ENCODE measurements around the gene MDN1.
"Not testable (repeated sequence)": the region's sequence is repeated elsewhere in the genome, so short reads cannot be mapped to it uniquely, and the experiment has no call there.

Gene MDN1

DNA sequence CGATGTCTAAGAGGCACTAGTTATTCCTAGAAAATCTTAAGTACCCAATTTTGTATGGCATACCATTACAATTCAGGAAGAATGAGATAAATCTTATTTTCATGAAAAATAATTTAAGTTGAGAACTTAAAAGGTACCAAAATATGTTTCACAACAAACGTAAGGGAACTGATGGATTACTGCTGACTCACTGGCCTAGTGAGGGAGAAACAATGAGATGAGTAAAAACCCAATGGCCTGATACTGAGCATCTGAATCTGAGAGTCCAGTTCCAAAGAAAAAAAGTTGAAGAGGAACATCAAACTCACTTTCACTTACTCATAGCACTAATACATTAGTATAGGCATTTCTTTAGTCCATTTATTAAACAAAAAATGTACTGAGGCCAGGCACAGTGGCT is 56.0 kb downstream of the MDN1 start:
- DNase-seq (ENCODE audit: low read depth) = no peak

DNA sequence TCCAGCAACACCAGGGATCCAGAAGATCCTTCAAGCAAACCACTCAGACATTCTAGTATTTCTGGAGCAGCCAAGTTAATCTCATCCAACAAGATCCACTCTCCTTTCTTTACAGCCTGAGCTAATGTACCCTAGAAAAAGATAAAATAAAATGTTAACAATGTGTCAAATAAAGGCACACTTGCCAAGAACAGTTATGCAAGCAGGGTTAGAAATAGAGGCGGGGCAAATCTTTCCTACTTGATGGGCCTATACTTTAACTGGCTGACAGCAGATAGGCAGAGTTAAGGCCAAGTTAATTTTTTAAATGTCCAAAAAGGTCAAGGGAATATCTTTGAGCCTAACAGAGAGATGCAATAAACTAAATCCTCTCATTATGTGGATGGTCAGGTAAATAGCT is 60.8 kb downstream of the MDN1 start:
- DNase-seq (ENCODE audit: low read depth) = no peak

DNA sequence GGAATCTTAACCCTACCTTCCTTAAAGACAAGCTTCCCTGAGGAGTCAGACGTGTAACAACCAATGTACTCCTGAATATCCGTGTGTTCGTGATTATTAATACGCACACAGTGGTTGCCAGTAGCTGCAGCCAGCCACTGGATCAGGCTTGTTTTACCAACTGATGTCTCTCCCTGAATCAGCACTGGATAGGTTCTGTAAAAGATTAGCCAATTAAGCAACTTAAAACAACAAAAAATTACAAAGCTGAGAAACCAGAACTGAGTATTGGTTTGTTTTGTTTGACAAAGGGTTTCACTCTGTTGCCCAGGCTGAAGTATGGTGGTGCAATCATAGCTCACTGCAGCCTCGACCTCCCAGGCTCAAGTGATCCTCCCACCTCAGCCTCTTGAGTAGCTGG is 69.3 kb downstream of the MDN1 start:
- no peak for DNase-seq (ENCODE audit: low read depth)

DNA sequence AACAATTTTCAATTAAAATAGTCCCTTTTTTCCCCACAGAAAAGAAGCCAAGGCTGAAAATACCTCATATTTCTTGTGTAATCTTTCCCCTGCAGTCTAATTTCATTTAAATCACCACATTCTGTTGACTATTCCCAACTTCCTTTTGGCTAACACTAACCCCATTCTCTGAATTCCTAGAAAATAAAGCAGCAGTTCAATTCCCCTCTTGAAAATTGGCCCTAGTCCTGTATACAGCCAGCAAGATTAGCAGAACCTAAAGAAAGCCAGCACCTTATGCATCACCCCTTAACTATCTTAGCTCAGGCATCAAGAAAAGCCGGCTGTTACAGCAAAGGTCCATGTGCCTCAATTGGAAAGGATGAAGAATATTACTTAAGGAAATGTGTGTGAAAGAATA is 69.7 kb downstream of the MDN1 start:
- no peak for DNase-seq (ENCODE audit: low read depth)

DNA sequence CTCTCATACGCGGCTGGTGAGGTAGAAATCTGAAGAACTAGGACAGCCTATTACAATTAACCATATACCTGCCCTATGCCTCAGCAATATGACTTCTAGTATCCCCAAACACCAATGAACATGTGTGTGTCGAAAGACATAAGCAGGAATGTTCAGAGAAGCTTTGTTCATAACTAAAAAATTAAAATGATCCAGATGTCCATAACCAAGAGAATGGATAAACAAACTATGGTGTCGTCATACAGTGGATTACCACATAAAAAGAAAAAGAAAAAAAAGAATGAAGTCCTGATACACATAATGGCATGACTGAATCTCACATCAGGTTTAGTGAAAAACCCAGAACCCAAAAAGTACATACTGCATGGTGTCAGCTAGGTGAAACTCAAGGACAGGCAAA is 73.9 kb downstream of the MDN1 start:
- DNase-seq (ENCODE audit: low read depth) = no peak

DNA sequence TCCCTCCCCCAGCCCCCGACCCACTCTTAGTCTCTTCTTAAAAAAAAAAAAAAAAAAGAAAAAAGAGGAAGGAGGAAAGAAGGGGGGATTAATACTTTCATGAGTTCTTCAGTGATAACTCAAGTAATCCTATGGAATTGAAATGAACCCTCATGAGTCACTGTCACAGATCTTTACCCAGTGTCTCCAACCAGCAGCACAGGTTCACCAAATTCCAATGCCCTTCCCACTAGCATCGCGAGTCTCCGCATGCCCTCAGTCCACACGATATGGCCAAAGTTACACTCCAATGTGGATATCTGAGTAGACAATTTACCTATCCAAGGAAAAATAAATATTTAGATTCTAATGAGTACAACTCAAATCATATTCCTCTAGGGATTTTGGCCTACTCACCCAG is 74.5 kb downstream of the MDN1 start:
- no peak for DNase-seq (ENCODE audit: low read depth)

DNA sequence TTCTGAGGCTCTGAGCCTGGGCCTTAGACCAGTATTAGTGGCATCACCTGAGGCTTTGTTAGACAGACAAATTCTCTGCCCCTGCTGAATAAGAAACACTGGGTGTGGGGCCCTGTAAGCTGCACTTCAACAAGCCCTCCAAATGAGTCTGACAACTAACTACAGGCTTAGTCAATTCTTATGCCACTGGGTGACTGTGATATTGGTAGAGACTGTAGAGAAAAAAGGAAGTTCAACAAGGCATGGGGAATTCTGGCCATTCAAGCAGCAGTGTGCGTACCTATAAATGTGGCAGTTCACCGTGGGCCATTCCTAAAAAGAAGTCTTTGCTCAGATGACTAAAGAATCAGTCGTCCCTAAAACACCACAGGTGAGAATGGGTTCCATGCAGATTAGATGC is 82.7 kb downstream of the MDN1 start:
- DNase-seq (ENCODE audit: low read depth) = no peak

DNA sequence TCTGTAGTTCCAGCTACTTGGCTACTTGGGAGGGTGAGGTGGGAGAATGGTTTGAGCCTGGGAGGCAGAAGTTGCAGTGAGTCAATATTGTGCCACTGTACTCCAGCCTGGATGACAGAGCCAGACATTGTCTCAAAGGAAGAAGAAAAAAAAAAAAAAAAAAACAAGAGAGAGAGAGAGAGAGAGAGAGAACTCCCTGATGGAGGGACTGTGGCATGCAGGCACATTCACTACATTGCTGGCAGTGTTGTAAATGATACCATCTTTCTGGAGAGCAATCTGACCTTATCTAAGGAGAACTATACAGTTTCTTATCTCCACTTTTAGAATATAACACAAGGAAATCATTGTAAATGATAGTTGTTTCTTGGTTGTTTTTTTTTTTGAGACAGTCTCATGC is 85.1 kb downstream of the MDN1 start:
- no peak for DNase-seq (ENCODE audit: low read depth)

DNA sequence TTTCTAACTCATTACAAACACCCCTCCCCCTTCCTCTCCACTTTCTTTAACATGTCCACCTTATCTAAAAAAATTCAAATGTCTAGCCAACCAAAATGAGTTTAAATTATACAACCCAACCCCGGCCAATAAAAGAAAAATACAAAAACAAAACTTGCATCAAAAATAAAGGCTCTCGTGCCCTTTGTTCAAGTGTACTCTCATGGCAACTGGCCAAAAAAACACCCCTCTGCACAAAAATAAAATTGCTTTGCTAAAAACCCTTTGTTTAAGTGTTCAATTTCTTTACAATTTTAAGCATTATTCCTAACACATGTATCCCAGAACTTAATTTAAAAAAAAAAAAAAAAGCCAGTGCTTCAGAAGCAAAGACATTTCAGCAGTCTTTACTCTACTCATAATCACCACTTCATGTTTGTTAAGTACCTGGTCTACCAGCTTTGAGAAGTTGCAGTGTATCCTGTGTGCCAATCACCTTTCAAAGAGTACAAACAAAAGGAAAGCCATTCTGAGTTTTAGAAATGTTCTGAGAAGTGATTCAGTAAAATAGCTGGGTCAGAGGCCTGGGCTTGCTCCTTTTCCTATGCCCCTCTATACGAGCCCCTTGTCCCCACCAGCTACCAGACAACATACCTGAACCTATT is 87.5 kb downstream of the MDN1 start:
- no peak for DNase-seq (ENCODE audit: low read depth)

DNA sequence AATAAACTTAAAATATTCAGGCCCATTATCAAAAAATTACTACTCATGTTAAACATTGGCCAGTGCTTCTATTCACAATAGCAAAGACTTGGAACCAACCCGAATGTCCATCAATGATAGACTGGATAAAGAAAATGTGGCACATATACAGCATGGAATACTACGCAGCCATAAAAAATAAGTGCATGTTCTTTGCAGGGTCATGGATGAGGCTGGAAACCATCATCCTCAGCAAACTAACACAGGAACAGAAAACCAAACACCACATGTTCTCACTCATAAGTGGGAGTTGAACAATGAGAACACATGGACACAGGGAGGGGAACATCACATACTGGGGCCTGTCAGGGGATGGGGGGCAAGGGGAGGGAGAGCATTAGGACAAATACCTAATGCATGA is 88.3 kb downstream of the MDN1 start:
- DNase-seq (ENCODE audit: low read depth) = not testable (repeated sequence)

DNA sequence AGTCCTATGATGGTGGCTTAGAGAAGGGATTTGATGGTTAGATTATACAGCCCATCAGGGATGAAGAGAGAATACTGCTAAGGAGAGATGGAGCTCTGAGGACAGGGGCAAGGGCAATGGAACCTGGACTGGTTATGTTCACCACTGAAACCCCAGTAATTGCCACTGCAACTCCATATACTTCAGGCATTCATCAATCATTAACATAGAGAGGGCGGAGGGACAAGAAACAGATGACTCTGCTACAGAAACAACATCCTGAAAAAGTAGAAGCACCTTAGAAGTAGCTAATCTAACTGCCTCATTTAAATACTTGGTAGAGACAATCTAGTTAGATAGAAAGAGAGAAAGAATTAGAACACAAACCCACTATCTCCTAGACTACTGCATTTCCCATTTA is 89.8 kb downstream of the MDN1 start:
- no peak for DNase-seq (ENCODE audit: low read depth)

DNA sequence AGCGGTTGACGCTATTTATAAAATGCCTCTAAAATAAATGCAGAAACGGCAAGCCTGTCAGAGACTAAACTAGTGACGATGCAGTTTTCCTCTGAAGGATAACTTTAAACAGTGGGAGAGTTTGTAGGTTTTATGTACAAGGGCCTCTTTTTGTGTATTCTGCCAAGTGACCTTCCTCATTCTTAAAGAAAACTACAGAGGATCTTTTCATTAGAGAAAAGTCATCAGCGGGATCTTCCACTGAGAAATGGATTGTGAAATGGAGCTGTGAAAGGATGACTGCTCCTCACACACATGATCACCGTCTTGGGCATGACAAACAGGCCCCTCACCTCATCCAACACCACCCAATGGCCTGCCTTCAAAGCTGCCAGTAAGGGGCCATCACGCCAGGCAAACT is 92.1 kb downstream of the MDN1 start:
- DNase-seq (ENCODE audit: low read depth) = no peak

DNA sequence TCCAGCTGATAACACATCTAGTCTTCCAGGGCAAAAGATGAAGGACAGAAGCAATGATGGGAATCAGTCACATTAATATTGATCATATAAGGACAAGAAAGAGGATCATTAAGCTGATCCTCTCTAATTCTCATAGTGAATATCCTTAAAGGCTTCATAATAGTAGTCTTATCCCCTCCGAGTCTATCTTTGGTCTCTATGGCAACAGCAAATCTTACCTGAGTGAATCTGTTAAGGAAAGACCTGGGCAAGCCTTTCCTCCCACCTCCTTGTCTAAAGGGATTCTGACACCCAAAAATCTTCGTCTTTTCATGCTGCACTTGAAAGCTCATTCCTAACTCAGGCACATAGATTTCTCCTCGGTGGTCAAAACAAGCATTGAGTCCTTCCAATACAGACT is 94.6 kb downstream of the MDN1 start:
- DNase-seq (ENCODE audit: low read depth) = no peak

DNA sequence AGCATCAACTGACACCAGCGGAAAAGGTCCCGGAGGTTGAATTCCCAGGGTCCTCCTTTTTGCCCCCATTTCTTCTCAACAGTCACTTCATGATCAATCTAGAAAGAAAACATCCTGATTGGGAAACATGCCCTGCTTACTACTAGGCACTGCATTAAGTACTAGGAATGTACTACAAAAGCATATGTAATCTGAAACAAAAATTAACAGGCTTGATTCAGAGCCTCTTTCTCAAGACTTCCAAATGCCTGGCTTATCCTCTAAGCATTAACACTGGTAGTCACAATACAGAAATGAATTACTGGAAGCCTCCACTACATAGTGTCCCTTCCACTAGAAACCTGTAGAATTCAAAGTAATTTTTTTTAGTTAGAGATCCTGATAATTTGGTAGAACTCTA is 96.5 kb downstream of the MDN1 start:
- no peak for DNase-seq (ENCODE audit: low read depth)

DNA sequence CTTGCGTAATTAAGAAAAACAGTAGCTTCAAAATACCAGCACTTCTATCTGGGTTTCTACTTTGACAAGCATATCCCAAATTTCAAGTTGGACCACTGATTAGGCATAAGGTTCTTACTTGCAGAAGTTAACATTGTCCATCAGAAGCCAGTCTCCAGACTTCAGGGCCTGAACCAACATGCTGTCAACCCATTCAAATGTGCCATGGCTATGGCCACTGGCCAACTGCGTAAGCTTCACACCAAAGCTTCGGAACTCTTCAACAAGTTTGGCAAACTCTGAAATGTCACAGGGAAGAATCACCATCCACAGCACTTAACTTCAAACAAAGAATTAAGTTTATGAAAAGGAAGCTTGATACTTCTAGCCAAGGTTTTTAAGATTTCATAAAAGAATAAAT is 103.1 kb downstream of the MDN1 start:
- no peak for DNase-seq (ENCODE audit: low read depth)

DNA sequence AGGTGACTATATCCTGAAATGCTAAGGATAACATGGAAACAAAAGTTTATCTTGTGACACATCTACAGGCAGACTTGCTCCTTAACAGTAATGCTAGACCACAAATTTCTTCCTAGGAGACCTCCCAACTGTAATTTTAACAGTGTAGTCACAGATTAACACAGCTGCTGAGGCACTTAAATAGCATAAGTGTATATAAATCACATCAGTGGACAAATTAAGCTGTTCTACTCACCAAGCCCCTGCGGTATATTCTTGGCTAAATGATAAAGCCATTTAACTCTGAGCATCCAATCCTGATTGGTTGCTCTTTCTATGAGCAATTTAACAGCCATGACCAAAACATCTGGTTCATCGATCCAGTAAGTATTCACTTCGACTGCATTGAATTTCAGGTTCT is 107.8 kb downstream of the MDN1 start:
- DNase-seq (ENCODE audit: low read depth) = no peak

DNA sequence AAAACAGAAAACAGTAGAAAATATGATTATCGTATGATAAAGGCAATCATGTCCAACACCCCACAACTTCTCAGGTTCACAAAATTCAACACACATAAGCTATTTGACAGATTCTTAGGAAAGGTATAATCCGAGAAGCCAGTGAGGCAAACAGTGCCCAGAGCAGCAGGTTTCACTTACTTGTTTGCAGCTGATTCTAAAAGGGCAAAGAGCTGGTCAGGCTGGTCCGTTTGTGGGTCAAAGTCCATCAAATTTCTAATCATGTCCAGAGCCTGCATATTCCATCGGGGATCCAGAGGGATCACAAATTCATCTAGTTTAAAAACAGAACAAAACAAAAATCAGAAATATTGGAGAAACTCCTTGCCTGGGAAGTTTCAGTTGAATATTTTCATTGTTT is 111.3 kb downstream of the MDN1 start:
- DNase-seq (ENCODE audit: low read depth) = no peak

DNA sequence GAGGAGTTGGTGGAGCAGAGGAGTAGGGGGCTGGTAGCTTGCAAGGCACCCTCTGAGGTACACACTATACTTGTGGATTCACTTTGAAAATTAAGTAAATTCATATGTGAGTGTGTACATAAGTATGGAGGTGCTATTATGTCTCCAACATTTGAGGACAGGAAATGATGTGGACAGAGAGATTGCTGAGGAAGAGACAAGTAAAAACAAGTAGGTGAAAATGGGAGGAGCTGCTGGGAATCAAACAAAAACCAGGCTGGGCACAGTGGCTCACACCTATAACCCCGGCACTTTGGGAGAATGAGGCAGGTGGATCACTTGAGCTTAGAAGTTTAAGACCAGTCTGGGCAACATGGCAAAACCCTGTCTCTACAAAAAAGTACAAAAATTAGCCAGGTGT is 111.8 kb downstream of the MDN1 start:
- no peak for DNase-seq (ENCODE audit: low read depth)

DNA sequence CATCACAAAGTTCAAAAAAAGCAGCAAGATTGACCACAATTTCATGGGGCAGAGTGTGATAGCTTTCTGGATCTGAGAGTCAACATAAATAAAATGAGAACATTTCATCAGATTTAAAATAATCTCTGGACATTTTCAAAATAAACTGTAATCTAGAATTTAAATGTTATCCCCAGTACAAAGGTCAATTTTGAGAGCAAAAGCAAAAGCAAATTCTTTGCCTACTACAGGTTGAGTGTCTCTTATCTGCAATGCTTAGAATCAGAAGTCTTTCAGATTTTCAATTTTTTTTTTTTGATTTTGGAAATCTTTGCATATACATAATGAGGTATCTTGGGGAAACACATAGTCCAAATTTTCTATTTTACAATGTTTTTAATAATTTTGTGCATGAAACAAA is 113.5 kb downstream of the MDN1 start:
- DNase-seq (ENCODE audit: low read depth) = no peak

DNA sequence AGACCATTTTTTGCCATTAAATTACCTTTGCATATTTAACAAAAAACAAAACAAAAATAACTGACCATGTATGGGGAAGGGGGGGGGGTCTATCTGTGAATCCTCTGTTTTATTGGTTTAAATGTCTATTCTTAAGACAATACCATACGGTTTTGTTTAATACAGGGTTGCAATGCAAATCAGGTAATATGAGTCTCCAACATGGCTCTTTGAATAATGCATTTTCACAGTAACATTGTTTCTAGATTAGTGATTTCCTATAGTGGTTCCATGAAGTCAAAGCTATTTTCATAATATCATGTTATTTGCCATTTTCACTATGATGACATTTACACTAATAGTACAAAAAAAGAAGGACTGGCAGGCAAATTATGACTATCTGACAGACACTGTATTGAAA is 116.3 kb downstream of the MDN1 start:
- no peak for DNase-seq (ENCODE audit: low read depth)

DNA sequence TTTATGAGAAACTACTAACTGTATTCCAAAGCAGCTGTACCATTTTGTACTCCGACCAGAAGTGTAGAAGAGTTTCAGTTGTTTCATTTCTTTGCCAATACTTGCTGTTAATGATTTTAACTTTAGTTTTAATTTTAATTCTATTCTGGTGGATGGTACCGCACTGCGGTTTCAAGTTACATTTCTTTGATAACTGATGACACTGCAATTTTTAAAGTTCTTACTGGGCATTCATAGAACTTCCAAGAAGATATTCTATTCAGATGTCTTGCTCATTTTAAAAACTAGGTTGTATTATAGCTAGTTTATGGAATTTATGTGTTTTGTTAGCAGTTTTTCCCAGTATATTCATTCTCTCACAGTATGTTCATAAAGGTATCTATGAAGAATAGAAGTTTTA is 117.2 kb downstream of the MDN1 start:
- no peak for DNase-seq (ENCODE audit: low read depth)

DNA sequence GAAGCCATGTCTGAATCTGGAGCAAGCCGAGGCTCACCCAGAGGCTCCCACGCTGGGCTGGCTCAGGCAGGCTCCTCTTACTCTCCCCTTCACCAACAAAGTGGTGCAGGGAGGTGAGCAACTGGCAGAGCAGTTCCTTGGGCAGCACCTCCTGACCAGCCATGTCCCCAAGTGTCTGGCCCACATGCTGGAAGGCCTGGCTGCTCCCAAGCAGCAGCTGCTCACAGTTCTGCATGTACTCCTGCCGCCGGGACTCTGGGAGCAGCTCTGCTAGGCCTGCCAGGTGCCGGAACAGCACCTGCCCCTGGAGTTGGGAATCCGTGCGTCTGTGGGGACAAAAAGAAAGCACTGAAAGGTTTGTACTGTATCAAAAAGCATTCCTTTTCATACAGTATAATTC is 123.9 kb downstream of the MDN1 start:
- no peak for DNase-seq (ENCODE audit: low read depth)

DNA sequence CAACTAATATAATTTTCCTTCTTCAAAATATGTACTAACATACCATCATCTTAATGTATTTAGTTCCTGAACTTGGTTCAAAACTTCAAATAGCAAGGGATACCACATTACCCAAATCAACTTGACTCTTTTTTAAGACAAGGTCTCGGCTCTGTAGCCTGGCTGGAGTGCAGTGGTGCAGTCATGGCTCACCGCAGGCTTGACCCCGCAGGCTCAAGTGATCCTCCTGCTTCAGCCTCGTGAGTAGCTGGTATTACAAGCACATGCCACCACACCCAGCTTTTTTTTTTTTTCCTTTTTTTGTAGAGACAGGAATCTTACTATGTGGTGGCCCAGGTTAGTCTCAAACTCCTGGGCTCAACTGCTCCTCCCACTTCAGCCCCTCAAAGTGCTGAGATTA is 125.2 kb downstream of the MDN1 start:
- DNase-seq (ENCODE audit: low read depth) = no peak

DNA sequence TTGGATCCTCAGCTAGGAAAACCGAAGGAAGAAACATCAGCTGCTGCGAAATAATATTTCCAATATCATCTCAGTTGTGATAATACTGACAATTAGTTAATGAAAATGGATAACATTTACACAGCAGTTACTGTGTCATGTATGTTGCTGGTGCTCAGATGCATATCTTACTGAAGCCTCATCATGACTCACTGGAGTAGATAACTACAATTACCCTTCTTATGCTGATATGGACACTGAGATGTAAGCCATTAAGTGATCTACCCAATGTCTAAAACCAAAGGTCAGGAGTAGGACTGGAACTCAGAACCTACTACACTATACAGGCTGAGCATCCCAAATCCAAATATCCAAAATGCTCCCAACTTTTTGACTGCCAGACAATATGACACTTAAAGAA is 126.4 kb downstream of the MDN1 start:
- no peak for DNase-seq (ENCODE audit: low read depth)

DNA sequence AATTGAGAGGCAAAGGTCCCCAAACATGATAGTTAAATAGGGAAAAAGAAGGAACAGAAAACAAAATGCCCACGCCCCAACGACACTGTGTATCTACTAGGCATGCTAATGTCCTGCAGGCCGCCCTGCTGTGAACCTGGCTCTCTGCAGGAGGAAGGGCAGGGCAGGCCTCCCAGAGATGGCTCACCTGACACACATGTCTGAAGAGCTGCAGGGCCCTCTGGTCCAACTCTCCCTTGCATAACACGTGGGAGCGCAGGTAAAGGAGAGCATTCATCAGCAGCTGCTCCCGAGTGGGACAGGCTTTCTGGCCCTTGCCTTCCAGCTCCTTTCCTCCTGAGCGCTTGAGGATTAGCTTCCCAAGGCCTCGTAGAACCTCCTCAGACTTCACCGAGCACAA is 127.3 kb downstream of the MDN1 start:
- no peak for DNase-seq (ENCODE audit: low read depth)
